Liver (tissue), 9 donors: Measurements from ENCODE around the gene FAM13A. TPM values are rescaled to one million over a fixed set of nuclear protein-coding genes. Genes with fewer than 3 reads are reported as not detected.

Experiments used
- DNase-seq: peaks from one replicate; pipeline ENCODE4 v3.0.0-alpha.2; 2017; ENCODE audit warnings: low spot score
- H3K27ac ChIP-seq, 2 donors: one replicate each; pipeline ENCODE4 v1.7.0; 2013; ENCODE audit warnings: inconsistent platforms in 2 of 2, low read length in 2 of 2, control low read depth in 1 of 2, low read depth in 1 of 2, mild to moderate bottlenecking in 1 of 2
- H3K27me3 ChIP-seq, 4 donors: one replicate each; pipeline versions ENCODE4 v1.6.1 to v1.7.0; 2013; ENCODE audit warnings: low read length in 3 of 4, inconsistent platforms in 1 of 4, mild to moderate bottlenecking in 1 of 4, moderate library complexity in 1 of 4; ENCODE audit not compliant: control insufficient read depth in 4 of 4, insufficient read depth in 4 of 4
- H3K36me3 ChIP-seq, 4 donors: one replicate each; pipeline versions ENCODE4 v1.6.1 to v1.7.0; 2013; ENCODE audit warnings: low read length in 3 of 4, mild to moderate bottlenecking in 3 of 4, low read depth in 1 of 4, moderate library complexity in 1 of 4; ENCODE audit not compliant: control insufficient read depth in 4 of 4, insufficient read depth in 3 of 4
- H3K4me1 ChIP-seq, 4 donors: one replicate each; pipeline versions ENCODE4 v1.6.1 to v1.7.0; 2013; ENCODE audit warnings: low read length in 3 of 4, mild to moderate bottlenecking in 3 of 4, moderate library complexity in 1 of 4; ENCODE audit not compliant: control insufficient read depth in 4 of 4, insufficient read depth in 4 of 4
- H3K4me3 ChIP-seq, 3 donors: one replicate each; pipeline versions ENCODE4 v1.6.1 to v1.7.0; 2013; ENCODE audit warnings: low read length in 3 of 3, control low read depth in 1 of 3, low read depth in 1 of 3, mild to moderate bottlenecking in 1 of 3
- H3K9ac ChIP-seq, 2 donors: one replicate each; pipeline ENCODE4 v1.7.0; 2013; ENCODE audit warnings: low read length in 2 of 2, mild to moderate bottlenecking in 2 of 2, moderate library complexity in 2 of 2, control low read depth in 1 of 2, low read depth in 1 of 2
- H3K9me3 ChIP-seq, 4 donors: one replicate each; pipeline versions ENCODE4 v1.6.1 to v1.7.0; 2013; ENCODE audit warnings: low read length in 3 of 4; ENCODE audit not compliant: control insufficient read depth in 4 of 4
- CTCF ChIP-seq: fragments of 150-350 bp; IDR thresholded peaks from 2 replicates; pipeline ENCODE4 v1.5.1; 2017; ENCODE audit warnings: improper control_type of control experiment, low read depth, low read length; ENCODE audit not compliant: missing input control
- EGR1 ChIP-seq, 2 donors: IDR thresholded peaks; 2 replicates each; pipeline ENCODE4 v1.6.1; 2016 to 2018; ENCODE audit warnings: antibody characterized with exemption in 2 of 2, low read depth in 2 of 2
- FOXA1 ChIP-seq: IDR thresholded peaks from 2 replicates; pipeline ENCODE4 v1.6.1; 2016; ENCODE audit warnings: antibody characterized with exemption
- FOXA2 ChIP-seq: IDR thresholded peaks from 2 replicates; pipeline ENCODE4 v1.6.1; 2016; ENCODE audit warnings: antibody characterized with exemption
- GABPA ChIP-seq, 2 donors: IDR thresholded peaks in 1 of 2; conservative IDR thresholded peaks in 1 of 2; 2 replicates each; pipeline ENCODE4 v1.6.1; 2016; ENCODE audit warnings: antibody characterized with exemption in 2 of 2, mild to moderate bottlenecking in 1 of 2, moderate library complexity in 1 of 2
- HNF4A ChIP-seq, 2 donors: conservative IDR thresholded peaks; 2 replicates each; pipeline ENCODE4 v1.6.1; 2016; ENCODE audit warnings: antibody characterized with exemption in 2 of 2, mild to moderate bottlenecking in 2 of 2
- HNF4G ChIP-seq: IDR thresholded peaks from 2 replicates; pipeline ENCODE4 v1.6.1; 2016; ENCODE audit warnings: antibody characterized with exemption
- JUND ChIP-seq, 2 donors: IDR thresholded peaks; 2 replicates each; pipeline ENCODE4 v1.6.1; 2016; ENCODE audit warnings: antibody characterized with exemption in 2 of 2
- MAX ChIP-seq: IDR thresholded peaks from 2 replicates; pipeline ENCODE4 v1.6.1; 2016; ENCODE audit warnings: antibody characterized with exemption
- NR2F2 ChIP-seq: IDR thresholded peaks from 2 replicates; pipeline ENCODE4 v1.6.1; 2016; ENCODE audit warnings: antibody characterized with exemption
- RAD21 ChIP-seq, 2 donors: IDR thresholded peaks; 2 replicates each; pipeline ENCODE4 v1.6.1; 2016; ENCODE audit warnings: antibody characterized with exemption in 2 of 2, mild to moderate bottlenecking in 2 of 2
- RXRA ChIP-seq, 2 donors: IDR thresholded peaks; 2 replicates each; pipeline ENCODE4 v1.6.1; 2017 to 2018; ENCODE audit warnings: antibody characterized with exemption in 2 of 2, mild to moderate bottlenecking in 1 of 2
- SP1 ChIP-seq: IDR thresholded peaks from 2 replicates; pipeline ENCODE4 v1.6.1; 2018; ENCODE audit warnings: antibody characterized with exemption, mild to moderate bottlenecking
- TAF1 ChIP-seq: conservative IDR thresholded peaks from 2 replicates; pipeline ENCODE4 v1.6.1; 2016; ENCODE audit warnings: antibody characterized with exemption, mild to moderate bottlenecking
- YY1 ChIP-seq: IDR thresholded peaks from 2 replicates; pipeline ENCODE4 v1.6.1; 2016; ENCODE audit warnings: antibody characterized with exemption, mild to moderate bottlenecking
- WGBS: extraction: QIAGEN DNeasy Blood & Tissue Kit; methylation state at CpG from one replicate; pipeline ENCODE4 v1.1.7; 2013; 5-methylcytosine and 5-hydroxymethylcytosine counted together
- polyA plus RNA-seq, 2 donors: library from polyadenylated mRNA; stranded (reverse) in 1 of 2; unstranded in 1 of 2; fragments of 200-250 nt in 1 of 2; fragments of >200 nt in 1 of 2; fragmentation: Nextera tagmentation in 1 of 2; extraction: Ambion mirVana in 1 of 2; gene quantifications; one replicate each; pipeline versions ENCODE4 v1.2.1 to v1.2.3, GENCODE V29; 2013 to 2015
- total RNA-seq, 2 donors: library from RNA; depleted of rRNA; stranded (reverse); fragments of >200 nt; gene quantifications; one replicate each; pipeline ENCODE4 v1.2.3, GENCODE V29; 2014
- TF ChIP-seq, protein P1 (sequence below): IDR thresholded peaks from 2 replicates; pipeline ENCODE4 v1.6.1; 2016; ENCODE audit warnings: antibody characterized with exemption
- TF ChIP-seq, protein P2 (sequence below): IDR thresholded peaks from 2 replicates; pipeline ENCODE4 v1.6.1; 2016; ENCODE audit warnings: antibody characterized with exemption
- TF ChIP-seq, protein P3 (sequence below): IDR thresholded peaks from 2 replicates; pipeline ENCODE4 v1.6.1; 2016; ENCODE audit warnings: antibody characterized with exemption, mild to moderate bottlenecking
- donor health status: healthy.
- donor health status: healthy.
- donor health status: healthy.
- donor health status: healthy.
- donor health status: healthy.

FAM13A gene
- total and polyA plus RNA-seq, 4 donors = 14.9 to 52.9 (median 27.6) TPM

DNA sequence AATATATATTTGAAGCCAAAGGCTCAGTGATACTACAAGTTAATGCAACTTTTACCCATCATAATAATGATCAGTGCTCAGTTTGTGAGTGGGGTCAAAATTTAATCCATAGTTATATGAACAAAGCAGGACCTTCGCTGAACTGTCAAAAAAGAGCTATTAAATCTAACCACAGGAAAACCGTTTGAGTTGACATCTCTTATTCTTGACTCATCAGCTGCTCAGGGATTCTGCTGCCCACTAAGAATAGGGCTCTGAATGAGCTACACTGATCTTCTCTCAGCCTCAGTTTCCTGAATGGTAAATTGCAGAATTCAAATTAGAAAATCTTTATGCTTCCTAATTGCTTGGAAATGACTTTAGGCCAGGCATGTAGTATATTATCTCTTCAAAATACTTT lies 314.4 kb downstream of the FAM13A start:
- H3K27me3 ChIP-seq = no peaks in the 10 kb centered on the region
- 81% methylated on average over 2 of the region's 2 CpGs for WGBS
- no peaks in the 10 kb centered on the region for H3K36me3 ChIP-seq
- H3K4me1 ChIP-seq = peaks cover 6 to 42% (median 30%) of the 10 kb centered on the region in 4 donors
- H3K9ac ChIP-seq = no peak overlapping the region
- H3K9me3 ChIP-seq = no peaks in the 10 kb centered on the region
- TF ChIP-seq, protein P1, sequence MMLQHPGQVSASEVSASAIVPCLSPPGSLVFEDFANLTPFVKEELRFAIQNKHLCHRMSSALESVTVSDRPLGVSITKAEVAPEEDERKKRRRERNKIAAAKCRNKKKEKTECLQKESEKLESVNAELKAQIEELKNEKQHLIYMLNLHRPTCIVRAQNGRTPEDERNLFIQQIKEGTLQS = no peak
- no peak for TF ChIP-seq NR2F2
- no peak for TF ChIP-seq RXRA (IDR thresholded peaks at IDR 0.05)
- TF ChIP-seq RAD21 (IDR thresholded peaks at IDR 0.05) = no peak
- TF ChIP-seq JUND (IDR thresholded peaks at IDR 0.05) = no peak
- no peak for TF ChIP-seq MAX
- TF ChIP-seq, protein P2, sequence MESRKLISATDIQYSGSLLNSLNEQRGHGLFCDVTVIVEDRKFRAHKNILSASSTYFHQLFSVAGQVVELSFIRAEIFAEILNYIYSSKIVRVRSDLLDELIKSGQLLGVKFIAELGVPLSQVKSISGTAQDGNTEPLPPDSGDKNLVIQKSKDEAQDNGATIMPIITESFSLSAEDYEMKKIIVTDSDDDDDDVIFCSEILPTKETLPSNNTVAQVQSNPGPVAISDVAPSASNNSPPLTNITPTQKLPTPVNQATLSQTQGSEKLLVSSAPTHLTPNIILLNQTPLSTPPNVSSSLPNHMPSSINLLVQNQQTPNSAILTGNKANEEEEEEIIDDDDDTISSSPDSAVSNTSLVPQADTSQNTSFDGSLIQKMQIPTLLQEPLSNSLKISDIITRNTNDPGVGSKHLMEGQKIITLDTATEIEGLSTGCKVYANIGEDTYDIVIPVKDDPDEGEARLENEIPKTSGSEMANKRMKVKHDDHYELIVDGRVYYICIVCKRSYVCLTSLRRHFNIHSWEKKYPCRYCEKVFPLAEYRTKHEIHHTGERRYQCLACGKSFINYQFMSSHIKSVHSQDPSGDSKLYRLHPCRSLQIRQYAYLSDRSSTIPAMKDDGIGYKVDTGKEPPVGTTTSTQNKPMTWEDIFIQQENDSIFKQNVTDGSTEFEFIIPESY = no peak
- no peak for TF ChIP-seq YY1
- no peak for TF ChIP-seq EGR1 (IDR thresholded peaks at IDR 0.05; ENCODE audit: low read depth in 2 of 2)
- no peak for TF ChIP-seq HNF4A (conservative IDR thresholded peaks at IDR 0.05)
- TF ChIP-seq, protein P3, sequence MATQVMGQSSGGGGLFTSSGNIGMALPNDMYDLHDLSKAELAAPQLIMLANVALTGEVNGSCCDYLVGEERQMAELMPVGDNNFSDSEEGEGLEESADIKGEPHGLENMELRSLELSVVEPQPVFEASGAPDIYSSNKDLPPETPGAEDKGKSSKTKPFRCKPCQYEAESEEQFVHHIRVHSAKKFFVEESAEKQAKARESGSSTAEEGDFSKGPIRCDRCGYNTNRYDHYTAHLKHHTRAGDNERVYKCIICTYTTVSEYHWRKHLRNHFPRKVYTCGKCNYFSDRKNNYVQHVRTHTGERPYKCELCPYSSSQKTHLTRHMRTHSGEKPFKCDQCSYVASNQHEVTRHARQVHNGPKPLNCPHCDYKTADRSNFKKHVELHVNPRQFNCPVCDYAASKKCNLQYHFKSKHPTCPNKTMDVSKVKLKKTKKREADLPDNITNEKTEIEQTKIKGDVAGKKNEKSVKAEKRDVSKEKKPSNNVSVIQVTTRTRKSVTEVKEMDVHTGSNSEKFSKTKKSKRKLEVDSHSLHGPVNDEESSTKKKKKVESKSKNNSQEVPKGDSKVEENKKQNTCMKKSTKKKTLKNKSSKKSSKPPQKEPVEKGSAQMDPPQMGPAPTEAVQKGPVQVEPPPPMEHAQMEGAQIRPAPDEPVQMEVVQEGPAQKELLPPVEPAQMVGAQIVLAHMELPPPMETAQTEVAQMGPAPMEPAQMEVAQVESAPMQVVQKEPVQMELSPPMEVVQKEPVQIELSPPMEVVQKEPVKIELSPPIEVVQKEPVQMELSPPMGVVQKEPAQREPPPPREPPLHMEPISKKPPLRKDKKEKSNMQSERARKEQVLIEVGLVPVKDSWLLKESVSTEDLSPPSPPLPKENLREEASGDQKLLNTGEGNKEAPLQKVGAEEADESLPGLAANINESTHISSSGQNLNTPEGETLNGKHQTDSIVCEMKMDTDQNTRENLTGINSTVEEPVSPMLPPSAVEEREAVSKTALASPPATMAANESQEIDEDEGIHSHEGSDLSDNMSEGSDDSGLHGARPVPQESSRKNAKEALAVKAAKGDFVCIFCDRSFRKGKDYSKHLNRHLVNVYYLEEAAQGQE = no peak
- TF ChIP-seq SP1 = no peak
- TF ChIP-seq TAF1 = no peak
- no peak for TF ChIP-seq HNF4G
- TF ChIP-seq GABPA (IDR thresholded peaks at IDR 0.05 in 1 of 2, conservative IDR thresholded peaks at IDR 0.05 in 1 of 2) = no peak
- TF ChIP-seq CTCF = no peak
- no peak for TF ChIP-seq FOXA1
- no peak for TF ChIP-seq FOXA2
- H3K27ac ChIP-seq = no peak overlapping the region
- no peak overlapping the region for H3K4me3 ChIP-seq
- no peak for DNase-seq
